Umbilical cord (tissue), 2 donors: Measurements from ENCODE around the gene CTNND2. TPM values are rescaled to one million over a fixed set of nuclear protein-coding genes. Genes with fewer than 3 reads are reported as not detected.
A peak's percentile ranks its signal among the peaks of the same experiment; 100 is the strongest.

ENCODE experiments used
- DNase-seq: peaks from one replicate; pipeline ENCODE4 v3.0.0-alpha.2; 2015; ENCODE audit warnings: low spot score
- total RNA-seq: library from RNA; depleted of rRNA; stranded (reverse); fragments of >200 nt; gene quantifications from one replicate; pipeline ENCODE4 v1.2.3, GENCODE V29; 2014; ENCODE audit warnings: low replicate concordance; ENCODE audit not compliant: insufficient read depth

The CTNND2 gene, protein sequence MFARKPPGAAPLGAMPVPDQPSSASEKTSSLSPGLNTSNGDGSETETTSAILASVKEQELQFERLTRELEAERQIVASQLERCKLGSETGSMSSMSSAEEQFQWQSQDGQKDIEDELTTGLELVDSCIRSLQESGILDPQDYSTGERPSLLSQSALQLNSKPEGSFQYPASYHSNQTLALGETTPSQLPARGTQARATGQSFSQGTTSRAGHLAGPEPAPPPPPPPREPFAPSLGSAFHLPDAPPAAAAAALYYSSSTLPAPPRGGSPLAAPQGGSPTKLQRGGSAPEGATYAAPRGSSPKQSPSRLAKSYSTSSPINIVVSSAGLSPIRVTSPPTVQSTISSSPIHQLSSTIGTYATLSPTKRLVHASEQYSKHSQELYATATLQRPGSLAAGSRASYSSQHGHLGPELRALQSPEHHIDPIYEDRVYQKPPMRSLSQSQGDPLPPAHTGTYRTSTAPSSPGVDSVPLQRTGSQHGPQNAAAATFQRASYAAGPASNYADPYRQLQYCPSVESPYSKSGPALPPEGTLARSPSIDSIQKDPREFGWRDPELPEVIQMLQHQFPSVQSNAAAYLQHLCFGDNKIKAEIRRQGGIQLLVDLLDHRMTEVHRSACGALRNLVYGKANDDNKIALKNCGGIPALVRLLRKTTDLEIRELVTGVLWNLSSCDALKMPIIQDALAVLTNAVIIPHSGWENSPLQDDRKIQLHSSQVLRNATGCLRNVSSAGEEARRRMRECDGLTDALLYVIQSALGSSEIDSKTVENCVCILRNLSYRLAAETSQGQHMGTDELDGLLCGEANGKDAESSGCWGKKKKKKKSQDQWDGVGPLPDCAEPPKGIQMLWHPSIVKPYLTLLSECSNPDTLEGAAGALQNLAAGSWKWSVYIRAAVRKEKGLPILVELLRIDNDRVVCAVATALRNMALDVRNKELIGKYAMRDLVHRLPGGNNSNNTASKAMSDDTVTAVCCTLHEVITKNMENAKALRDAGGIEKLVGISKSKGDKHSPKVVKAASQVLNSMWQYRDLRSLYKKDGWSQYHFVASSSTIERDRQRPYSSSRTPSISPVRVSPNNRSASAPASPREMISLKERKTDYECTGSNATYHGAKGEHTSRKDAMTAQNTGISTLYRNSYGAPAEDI (N-terminal part only)
- 8.7 TPM for total RNA-seq

DNA sequence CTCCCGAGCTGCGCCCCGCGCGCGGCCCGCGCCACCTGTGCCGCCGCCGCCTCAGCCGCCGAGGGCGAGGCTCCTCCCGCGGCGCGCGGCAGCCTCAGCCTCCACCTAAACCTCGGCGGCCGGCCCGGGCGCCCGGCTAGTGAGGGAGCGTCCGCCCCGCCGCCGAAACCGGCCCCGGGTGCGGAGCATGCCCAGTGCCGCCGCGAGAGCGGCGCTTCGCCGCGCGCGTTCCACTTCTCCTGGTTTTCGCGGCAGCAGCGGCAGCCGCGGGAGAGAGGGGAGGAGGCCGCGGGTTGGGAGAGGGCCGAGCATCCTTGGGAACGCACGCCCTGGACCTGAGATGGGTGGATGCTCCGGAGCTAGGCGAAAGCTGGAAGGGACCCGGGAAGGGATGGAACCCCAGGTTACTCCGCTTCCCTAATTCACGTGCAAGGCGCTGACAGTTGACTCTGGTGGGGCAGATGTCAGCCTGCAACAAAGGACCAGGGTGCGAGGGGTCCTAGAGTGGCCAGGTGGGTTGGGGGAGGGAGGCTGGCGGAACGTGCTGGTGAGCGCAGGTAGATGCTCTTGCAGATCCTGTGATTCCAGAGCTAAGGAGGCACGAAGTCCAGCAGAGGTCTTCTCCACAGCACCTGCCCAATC is at the start of gene CTNND2:
TSS of gene CTNND2 (minus strand) at position 182 of the 642 bp plus-strand sequence. CDS start 593 bp downstream, outside the sequence.
- peak; percentile 64 for DNase-seq

DNA sequence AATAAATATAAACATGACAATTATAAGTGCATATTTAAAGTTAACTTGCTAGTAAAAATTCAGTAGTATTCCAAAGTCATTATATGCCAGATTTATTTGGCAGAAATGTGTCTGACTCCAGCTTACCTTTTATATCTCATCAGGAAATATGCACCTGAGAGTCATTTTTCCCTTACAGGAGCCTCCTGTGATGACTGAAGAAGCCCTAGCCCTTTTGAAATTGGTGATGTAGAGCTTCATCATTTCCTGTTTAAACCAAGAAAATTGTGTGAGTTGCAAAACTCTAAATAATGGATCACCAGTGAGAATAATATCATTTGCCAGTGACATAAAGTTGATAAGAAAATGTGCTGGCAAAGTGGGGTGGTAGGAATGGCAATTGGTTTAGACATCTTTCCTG is 42.1 kb upstream of the CTNND2 start:
- no peak for DNase-seq

DNA sequence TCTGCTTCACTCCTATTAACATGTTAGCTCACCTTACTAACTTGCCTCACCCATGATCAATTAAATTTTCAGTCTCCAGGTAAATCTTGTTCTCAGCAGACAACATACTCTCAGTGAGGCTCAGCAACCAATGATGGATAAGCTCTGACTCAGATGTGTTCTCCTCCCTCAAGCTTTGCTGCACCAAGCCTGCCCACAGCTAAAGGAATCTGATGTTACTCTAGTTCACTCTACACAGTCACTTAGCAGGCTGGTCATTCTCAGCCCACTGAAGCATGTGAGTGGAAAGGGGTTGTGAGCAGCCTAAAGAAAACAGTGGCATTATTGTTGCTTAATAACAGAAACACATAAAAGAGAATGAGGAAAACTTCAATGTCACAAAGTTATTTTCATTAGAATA is 37.3 kb upstream of the CTNND2 start:
- DNase-seq: no peak

DNA sequence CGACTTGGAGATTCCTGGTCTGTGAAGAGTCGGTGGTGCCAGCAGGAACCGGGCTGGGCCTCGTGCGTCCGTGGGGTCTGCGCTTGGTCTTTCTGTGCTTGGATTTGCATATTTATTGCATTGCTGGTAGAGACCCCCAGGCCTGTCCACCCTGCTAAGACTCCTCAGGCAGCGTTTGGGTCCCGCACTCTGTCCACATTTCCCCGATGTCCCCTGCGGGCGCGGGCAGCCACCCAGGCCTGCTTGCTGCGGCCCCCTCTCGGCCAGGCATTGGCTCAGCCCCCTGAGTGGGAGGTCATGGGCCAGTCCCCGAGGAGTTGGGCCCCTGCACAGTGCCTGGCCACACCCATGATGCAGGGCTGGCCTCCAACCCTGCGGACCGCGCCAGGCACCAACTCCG is 27.4 kb upstream of the CTNND2 start:
- no peak for DNase-seq

DNA sequence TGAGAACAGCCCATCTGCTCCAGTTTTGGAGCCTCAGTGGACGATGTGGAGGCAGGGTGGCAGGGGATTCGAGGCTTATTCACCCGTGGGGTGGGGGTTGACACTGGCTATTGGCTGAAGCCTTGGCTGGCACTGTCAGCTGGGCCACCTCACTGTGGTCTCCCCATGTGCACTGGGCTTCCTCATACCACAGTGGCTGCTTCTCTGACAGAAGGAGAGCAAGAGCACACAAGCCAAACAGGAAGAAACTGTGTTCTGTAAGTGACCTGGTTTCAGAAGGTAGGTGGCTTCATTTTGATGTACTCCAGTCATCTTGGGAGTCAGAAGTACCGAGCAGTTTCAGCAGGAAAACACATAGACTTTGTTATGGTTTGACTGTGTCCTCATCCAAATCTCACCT is 24.7 kb upstream of the CTNND2 start:
- no peak for DNase-seq

DNA sequence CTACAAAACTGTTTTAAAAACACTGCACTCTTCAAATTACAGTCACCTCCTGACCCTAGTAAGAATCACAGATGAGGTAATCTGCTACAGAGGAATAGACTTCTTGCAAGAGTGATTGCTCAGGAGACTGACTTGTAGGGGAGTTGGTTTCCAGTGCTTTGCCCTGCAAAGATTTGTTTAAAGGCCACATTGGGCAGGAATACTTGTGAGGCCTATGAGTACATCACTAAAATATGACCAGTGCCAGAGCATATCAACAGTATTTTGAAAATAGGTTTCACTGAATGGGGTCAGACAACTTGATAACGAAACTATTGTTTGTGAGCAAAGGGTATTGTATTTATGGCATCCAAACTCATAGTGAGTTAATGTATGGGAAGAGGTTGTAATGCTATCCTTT is 21.5 kb upstream of the CTNND2 start:
- DNase-seq: no peak

DNA sequence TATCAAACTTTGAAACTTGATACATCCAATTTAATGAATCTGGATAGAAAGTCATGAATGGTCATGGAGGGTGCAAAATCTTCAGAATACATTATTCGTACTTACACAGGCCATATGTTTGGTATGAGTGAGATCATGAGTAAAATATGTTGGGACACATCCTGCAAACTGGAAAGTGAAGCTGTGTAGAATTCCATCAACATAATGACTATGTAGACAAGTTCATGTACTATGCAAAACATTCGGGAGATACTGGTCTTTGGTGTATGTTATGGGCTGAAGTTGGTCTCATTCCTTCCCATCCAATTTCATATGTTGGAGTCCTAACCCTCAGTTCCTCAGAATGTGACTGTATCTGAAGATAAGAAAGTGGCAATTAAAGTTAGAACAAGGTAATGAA is 18.1 kb upstream of the CTNND2 start:
- no peak for DNase-seq

DNA sequence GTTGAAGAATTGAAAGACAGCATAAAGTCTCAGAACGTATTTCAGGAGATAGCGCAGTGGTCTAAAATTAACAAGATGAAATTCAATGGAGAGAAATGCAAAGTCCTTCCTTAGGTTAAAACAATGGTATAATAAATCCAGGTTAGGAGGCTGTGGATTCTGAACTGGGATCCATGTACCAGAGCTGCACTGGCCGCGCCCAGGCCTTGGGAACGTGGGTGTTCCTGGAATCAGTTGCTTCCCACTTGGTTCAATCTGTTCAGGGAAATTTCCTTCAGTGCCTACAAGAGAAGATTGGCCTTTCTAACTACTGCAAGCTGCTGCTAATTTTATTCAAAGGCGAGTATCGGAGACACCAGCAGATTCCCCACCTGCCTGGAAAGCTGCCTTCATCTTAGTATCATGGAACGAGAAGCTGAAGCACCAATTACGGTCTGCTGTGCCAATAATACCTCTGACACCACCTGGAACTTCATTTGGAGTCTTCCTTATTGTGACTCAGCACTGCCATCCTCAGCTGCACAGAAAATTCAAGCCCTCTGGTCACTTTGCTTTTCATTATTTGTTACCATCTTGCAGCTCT is 14.3 kb upstream of the CTNND2 start:
- no peak for DNase-seq

DNA sequence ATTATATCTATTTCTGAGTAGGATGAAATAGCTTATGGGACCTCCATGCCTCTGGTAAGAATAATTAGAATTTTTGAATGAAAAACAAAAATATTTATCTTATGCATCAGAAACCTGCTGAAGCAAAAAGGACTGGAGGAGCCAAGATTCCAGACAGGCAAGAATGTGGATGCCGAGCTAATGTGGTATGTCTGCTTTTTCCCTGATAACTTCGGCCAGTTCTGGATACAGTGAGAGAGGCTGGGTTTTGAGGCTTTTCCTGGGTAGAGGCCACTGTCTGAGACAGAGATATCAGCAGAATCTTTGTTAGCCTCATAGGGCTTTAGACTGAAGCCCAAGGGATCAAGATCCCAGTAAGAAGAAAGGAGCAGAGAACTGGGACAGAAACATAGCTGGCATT is 5.2 kb upstream of the CTNND2 start:
- DNase-seq: no peak

DNA sequence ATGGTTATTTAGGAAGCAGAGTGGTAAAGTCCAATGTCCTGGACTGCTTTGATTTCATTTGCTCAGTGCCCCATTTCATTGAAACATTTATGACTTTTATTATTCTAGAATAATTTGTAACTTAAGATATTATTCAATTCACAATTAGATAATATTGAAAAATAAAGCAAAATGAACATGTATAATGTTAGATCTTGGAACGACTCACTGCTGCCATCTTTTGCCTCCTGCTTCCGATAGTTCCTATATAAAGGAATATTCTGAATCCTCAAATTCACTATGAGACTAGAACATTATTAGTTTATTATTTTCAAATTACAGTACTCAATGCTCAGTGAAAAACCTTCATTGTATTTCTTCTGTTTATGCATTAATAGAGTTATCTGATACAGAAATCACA is 2.3 kb upstream of the CTNND2 start:
- DNase-seq: no peak

DNA sequence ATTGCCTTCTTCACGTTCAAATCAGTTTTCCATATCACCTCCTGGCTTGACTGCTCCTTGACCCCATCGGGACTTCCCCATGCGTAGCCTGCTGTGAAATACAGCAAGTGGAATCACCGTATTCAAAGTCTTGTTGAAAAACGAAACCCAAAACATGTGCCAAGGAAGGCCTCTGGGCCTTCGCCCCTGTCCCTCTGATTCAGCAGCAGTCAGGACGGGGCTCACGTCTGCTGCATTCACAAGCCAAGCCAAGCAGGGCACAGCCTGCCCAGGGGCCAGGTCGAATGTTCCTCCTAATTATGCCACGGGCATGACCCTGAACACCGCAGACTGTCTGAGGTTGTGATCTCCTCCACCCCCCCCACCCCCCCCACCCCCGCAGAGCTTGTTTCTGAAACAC is 960 bp upstream of the CTNND2 start:
- DNase-seq: no peak

DNA sequence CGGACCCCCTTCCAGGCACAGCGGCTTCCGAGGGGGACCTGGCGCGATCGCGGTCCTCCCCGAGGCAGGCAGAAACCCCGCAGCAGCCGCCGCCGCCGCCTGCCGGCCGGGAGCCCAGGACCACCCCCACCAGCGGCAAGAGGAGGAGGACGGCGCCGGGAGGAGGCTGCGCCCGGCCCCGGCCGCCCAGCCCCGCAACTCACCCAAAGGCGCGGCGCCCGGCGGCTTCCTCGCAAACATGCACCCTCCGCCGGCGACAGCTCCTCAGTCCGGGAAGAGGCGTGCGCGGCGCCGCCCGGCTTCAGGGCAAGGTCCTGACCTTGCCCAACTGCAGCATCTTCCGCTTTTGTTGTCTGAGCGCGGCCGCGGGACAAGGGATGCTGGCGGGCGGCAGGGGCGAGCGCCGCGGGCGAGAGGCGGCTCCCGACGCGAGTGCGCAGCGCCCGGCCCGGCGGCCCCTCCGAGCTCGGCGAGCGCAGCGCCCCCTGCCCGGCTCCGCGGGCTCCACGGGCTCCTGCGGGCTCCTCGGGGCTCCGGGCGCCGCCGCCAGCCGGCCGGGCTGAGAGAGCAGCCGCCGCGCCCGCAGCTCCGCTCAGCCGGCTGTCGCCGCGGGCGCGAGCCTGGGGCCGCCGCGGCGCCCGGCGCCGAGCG is 507 bp downstream of the CTNND2 start:
- no peak for DNase-seq

DNA sequence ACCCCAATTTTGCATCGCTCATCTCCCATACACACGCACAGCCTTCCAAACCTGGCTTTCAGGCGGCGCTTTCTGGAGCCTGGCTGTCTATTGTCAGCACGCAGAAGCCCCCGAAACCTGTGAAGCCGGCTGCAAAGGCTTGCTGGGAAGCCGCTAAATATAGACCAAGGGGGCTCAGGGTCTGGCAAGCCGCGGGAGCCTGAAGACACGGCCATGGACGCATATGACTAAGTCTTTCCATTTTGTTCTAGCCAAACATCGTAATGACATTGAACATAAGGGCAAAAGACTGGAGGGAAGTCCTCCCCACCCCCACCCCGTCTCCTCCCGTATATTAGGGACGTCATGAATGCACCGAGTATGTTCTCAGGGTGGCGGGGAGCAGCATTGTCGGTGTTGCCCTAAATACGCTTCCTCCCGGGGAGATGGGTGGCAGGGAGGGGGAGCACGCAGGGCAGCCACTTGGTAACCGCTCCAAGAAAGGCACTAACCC is 1.1 kb downstream of the CTNND2 start:
- no peak for DNase-seq

DNA sequence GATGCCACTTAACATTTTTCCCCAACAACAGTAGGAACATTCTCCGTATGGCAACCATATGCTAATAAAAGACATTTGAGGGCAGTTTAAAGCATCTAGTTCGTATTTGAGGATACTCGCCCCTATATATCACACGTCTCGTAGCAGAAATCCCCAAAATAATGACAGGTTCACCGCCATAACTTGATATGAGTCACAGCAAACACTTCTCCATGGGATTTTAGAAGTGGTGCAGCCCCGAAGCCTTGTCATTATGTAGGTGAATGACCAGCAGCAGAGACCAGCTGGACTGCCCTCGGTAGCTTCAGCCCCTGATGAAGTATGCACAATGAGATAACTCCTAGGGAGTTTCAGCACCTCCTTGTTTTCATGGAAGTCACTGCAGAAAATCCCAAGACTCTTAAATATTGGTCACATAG is 2.0 kb downstream of the CTNND2 start:
- no peak for DNase-seq

DNA sequence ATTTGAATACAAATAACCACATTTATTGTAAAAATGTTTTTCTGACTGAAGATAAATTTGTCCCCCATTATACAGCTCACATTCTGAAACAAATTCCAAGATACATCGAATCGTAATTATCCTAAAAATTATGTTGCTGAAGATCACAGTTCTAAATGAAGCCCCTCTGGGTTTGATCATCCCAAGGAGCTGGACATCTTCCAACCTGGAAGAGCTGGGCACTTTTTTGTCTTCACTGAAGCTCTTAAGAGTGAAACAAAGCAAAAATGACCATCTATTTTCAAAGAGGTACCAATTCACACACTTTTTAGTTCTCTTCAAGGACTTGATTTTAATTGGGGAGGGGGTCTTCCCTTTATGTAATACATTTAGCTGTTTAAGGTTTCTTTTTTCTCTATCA is 5.5 kb downstream of the CTNND2 start:
- no peak for DNase-seq

DNA sequence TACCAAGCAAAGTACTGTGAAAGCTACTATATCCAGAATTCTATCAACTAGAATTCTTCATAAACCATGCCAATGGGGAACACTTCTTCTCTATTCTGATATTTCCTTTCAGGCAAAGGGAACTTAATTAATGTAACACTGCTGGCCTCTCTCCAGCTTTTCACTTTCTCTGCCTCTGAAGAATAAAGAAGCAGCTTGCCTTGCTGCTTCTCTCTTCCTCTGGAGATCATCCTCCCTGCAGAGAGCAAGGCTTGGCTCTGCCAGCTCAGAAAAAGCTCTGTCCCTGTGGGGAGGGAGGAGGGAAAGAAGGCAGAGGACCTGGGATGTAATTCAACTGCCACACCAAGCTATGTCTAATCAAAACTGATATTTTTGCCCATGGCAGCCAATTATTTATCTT is 6.5 kb downstream of the CTNND2 start:
- DNase-seq: no peak

DNA sequence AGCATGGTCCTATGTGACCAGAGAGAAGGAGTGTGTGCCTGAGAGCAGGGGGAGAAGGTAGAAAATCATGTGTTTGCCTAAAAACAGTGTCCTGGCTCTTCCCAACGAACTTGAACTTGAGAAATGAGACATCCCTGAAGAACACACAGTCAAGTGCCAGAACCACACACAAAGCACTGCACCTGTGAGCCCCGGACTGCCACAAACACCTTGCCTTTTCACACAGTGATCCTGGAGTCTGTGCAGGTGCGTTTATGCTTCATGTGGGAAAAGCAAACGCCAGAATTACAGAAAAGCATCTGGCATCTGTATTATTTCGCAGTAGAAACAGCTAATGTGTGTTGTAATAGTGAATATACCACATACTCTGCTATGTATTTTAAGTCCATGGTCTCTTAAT is 9.3 kb downstream of the CTNND2 start:
- no peak for DNase-seq

DNA sequence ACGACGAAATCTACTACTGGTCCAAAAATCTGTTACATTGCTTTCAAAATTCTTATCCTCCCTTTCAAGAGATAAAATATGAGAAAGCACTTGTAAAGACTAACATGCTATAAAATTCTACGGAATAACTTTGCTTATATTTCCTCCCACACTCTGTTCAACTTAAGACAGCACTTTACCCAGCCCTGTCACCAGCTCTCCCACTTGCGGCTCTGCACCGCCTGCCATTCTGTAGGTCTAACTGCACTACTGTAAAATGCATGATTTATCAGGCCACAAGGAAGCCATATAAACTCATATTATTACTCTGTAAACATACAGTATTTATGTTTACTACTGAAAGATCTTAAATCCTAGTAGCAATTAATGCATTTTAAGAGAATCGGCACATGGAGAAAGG is 11.4 kb downstream of the CTNND2 start:
- no peak for DNase-seq

DNA sequence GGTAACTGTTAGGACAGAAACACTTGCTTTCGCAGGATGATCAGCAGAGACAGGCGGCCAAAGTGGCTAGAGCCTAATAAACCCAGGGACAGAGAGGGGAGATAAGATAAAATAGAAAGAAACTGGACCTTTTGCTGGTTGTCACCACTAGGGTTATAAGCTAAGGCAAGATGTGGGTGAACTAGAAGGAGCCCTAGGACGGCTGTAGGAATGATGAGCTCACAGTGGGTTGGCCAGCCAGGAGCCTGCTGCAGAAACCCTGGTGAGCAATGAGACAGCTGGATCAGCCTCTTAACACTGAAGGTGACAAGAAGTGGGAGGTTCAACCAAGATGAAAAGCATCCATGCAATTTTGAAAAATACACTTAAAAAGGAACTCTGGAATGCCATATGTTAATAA is 13.5 kb downstream of the CTNND2 start:
- DNase-seq: no peak

DNA sequence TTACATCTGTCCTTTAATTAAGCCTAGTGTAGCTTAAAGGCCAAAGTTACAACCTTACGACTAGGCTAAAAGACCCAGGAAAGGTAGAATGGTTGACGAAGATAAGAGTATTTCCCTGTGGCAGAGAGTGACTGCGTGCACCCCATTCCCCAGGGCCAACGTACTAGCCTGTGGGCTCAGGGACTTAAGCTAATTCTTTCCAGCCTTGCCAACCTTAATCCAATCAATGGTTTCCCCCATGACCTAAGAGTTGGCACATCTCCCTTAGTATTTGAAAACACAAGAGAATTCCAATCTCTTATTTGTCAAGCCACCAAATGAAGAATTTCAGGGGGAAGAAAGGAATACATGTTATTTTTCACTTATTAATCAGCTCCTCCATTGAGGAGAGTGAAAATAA is 16.0 kb downstream of the CTNND2 start:
- no peak for DNase-seq

DNA sequence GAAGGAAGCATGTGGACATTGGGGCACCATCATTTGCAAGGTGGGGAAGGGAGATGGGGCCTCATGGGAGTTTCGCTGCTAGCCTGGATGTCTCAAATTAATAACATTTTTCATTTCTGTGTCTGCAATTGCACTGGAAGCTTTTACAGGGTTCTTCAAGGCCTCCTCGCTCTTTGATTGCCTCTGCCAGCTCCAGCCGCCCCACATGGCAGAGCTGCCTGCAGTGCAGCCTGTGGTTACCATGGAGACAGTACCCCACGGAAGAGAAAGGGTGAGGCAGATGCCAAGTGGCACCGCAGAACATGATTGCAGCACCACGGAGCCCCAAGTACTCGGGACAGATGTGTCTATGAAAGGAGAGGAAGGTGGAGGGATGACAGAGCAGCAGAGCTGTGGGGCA is 25.4 kb downstream of the CTNND2 start:
- no peak for DNase-seq
